Embryonic facial prominence (tissue), 1 donor: ENCODE data around the gene HDAC9.

Experiments used
- DNase-seq: peaks from one replicate; pipeline ENCODE4 v3.0.0-alpha.2; 2016; ENCODE audit errors: extremely low spot score

Gene HDAC9

DNA sequence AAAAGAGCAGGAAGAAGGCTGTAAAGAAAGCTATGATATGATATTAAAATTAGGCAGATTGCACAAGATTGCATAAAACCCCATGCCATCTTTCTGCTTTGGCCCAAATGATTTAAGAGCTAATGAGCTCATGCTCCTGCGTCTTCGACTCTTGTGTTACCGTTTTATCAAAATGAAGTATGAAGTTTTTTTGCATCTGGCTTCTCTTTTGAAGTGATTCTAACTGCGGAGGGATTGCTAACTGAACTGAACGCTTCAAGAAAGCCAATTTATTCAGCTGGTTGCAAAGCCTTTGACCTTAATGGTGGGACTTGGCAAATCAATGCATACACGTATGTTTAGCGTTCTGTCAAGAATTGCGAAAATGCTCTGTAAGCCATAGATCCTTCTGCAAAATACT, 339.0 kb downstream of the HDAC9 start:
- DNase-seq: no peak

DNA sequence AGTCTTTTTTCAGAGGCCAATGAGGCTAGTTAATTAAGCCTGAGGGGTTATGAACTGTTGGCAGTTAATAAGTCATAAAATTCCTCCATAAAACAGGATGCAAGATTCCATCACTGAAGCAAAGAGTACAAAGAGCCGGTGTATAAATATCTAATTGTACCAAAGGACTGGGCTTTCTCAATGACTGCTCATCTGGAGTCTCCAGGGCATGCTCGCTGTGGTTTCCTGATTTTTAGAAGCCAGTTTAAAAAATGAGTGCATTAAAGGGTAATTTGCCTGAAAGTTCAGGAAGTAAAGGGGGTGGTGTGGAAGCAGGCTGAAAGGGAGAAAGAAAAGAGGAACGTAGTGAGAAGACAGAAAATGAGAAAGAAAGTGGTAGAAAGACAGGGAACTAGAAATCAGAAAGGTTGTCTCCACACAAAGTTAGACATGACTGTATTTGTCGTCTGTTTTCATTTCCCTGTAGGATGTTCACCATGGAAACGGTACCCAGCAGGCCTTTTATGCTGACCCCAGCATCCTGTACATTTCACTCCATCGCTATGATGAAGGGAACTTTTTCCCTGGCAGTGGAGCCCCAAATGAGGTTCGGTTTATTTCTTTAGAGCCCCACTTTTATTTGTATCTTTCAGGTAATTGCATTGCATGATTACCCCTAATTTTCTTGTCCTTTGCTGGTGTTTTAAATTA, 339.6 kb downstream of the HDAC9 start:
- no peak for DNase-seq

DNA sequence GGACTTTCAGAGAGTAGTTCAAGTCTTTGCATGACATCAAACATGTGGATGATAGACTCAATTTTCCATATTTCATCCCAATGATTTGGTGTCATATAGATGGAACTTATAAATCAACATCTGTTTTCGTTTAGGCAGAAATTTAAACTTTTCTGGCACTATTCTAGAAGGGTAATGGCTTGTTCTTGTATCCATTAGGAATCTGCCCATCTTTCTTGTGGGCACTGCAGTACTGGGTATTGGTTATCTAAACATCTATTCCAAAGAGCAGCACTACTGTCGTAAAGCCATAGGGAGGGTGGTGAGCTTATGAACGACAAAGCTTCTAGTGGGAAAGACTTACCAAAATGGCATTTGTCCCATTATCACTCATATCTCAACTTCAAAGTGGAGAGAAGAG, 348.4 kb downstream of the HDAC9 start:
- DNase-seq: no peak

DNA sequence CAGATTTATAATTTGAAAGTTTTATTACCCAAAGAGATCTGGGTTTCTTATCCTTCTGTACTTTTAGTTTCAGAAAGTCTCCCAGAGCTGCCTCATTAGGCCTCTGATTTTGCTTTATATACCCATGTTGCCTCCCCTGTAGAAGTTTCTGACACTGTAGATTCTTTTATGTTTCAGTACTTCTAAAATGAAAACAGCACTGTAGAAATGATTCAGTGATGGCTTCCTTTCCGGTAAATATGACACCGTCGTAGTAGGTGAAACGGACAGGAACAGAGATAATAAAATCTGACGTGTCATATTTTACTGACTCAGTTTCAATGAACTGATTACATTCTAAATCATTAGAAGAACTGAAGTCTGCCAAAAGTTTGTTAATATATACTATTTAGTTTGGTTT, 349.2 kb downstream of the HDAC9 start:
- no peak for DNase-seq

DNA sequence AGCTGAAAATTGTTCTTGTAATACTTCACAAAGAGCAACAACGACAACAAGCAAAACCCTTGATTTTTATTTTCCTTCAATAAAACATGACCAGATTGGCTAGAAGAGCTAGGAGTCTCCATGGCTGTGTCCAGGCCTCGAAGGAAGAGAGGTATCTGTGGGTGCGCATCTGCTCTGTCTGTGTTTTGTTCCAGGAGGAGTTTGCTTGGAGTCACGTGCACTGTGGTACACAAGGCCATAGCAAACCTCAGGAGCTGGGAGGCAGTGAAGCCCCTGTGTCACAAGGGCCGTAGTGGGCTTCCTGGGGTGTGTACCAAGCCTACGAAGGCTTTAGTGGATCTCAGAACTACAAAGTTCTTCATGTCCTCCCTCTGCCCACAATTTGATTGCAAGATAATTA, 350.2 kb downstream of the HDAC9 start:
- no peak for DNase-seq

DNA sequence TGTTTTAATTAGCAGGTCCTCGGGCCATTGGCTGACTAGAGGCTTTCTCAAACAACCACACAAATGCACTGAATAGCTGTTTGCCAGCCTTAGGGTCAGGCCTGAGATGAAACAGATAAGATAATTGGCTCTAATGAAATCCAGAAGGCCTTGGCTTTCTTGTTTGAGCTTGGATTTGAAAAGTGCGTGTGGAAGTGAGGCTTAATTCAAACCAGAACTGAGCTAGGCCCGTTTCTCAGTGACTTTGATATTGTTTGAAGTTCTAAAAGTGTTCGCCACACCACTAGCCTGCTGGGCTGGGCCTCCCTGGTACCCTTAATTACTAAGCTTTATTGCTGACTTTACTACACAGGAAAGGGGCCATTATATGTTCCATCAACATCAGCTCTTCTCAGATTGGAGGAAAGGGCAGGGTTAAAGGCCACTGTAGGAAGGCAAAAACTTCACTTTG, 351.2 kb downstream of the HDAC9 start:
- DNase-seq: peak; percentile 37

DNA sequence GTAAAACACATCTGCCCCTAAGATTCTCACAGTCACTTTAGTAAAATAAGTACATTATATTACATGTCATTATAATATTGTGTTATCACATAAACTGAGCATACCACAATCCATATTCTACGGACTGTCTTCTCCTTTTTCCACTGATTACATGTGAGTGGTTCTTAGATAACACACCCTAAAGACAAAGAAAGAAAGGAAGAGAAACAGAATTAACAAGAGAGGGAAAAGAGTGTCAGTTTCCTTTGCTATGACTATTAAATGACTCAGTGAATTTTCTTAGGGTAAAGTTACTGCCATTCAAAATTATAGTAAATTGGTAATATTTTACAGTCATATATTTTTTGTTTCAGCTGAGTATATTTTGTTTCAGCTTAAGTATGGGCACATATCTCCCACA, 353.6 kb downstream of the HDAC9 start:
- no peak for DNase-seq

DNA sequence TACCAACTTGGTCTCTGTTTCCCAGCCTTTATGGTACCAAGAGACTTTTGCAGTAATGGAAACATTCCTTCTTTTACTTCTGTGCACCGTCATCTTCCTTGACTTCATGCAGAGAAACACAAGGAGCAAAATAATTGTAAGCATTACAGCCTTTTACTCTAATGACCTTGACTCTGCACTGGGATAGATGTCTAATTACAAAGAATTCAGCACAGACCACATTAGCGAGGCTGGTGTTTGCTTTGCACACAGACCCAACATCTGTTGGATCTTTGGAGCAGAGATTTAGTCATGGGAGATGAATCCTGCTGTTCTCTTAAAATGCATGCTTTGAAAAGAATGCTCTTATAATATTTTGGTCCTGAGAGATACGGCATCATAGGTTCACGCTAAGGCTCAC, 360.2 kb downstream of the HDAC9 start:
- DNase-seq: no peak

DNA sequence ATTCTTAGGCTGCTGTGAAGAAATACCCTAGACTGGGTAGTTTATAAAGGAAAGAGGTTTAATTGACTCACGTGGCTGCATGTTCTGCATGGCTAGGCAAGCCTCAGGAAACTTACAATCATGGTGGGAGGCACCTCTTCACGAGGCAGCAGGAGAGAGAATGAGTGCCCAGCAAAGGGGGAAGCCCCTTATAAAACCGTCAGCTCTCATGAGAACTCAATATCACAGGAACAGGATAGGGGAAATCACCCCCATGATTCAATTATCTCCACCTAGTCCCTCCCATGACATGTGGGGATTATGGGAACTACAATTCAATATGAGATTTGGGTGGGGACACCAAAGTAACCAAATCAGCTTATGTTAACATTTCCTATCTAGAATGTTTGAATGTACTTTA, 362.7 kb downstream of the HDAC9 start:
- DNase-seq: no peak

DNA sequence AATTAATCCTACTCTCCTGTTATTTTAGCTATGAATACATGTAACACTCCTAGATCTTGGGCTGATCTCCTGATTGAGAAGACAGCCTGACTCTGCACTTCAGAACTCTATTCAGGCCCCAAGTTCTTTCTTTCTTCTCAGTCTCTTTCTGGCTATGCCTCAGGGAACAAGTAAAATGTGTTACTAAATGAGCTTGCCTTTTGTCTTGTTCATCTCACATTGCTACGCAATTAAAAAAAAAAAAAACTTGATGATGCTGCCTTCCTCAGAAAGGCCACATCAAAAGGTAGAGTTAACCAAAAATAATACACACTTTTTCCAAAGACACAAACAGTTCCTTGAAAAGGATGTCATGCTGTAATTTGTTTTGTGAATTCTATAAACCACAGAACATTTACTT, 363.8 kb downstream of the HDAC9 start:
- DNase-seq: no peak

DNA sequence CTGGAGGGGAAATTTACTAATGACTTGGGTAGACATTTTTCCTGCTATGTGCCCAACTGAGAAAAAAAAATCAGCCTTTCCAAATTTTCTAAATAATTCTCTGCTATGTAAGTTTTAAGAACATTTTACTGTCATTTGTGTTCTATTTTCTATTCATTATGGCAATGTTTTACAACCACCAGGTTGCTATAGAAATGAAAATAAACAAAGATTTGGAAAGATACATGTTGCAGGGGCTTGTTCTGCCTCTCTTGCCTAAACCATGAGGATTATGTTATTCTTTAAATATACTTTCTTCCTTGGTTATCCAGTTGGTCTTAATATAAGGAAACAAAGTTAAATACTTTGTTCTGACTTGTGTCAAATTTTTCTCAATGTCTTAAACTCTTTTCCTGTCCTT, 364.7 kb downstream of the HDAC9 start:
- no peak for DNase-seq

DNA sequence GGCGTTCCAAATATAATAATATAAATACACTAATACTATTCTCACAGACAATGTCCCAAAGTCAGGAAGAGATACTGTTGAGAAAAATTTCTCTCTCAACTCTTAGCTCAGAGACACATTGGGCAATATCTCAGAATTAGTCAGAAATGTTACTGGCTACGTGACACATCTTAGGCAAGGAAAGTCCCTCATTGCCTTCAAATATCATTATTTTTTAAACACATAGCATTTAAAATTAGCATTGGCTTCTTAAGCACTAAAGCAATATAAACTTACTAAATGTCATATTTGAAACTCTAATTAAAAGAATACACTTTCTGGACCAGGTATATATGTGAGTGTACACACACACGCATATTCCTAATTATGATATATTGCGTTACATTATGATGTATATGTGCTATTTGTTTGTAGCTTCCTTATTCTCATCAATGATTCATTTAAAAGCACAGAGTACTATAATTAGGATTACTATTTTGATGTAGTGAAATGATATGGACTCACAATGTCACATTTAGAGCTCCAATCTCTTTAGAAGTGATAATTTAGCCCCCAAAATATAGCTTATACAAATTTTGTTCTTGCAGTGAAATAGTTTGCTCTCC, 366.1 kb downstream of the HDAC9 start:
- DNase-seq: no peak

DNA sequence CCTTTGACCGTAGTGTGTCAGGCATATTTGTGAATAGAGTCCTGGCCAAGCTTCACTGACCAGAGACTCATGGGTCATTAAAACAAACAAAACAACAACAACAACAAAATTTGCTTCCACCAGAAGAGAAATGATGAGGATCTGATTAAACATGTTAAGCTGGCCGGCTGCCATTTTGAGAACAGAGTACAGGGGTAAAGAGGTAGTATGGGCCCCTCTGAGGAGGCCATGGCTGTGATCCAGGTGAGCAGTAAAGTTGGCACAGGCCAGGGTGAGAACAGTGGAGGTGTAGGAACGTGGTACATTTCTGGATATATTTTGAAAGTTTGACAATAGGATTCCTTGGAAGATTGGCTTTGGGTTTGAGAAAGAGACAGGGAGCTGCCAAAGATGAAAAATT, 369.4 kb downstream of the HDAC9 start:
- no peak for DNase-seq

DNA sequence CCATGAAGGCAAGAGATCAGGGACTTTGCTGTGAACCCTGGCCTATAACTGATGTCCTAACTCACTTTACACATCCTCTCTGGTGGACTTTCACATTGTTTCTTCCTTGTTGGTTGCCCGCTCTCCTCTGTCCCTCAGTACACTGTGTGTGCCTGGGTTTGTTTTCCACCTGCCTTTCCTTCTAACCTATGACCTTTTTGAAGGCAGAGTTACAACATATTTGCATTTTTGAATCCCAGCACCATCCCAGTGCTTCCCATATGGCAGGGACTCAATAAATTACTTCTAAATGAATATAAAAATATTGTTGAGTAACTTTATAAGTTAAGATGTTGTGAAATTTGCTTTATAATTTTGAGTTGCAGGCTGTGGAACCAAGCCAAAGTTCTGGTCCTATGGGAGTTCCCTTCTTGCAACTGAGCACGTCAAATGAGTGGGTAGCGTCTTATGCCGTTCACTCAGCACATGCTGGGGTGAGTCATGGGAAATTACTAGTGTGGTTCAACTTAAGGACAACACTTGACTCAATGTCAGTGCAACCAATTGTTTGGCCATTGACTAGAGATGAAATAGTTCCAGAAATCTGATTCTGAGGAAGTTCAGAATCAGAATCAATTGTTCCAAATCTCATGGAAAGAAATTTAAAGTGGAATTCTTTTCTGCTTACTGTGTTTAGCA, 370.9 kb downstream of the HDAC9 start:
- no peak for DNase-seq

DNA sequence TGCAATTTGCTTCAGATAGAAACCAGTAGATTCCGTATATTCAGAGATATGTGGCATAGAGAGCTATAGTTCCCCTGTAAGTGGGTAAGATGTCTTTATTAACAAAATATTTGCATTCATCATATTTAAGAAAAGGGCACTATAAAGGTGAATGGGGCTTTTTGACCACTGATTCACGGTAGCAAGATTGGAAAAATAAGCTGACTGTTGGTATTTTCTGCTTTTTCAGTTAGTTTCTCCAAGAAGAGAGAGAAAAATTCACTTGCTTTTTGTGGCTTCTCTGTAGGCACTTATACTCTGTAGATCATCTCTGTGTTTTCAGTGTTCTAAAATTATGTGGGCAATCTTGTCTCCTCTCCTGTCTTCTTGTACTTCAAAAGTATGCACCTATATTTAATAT, 376.8 kb downstream of the HDAC9 start:
- no peak for DNase-seq

DNA sequence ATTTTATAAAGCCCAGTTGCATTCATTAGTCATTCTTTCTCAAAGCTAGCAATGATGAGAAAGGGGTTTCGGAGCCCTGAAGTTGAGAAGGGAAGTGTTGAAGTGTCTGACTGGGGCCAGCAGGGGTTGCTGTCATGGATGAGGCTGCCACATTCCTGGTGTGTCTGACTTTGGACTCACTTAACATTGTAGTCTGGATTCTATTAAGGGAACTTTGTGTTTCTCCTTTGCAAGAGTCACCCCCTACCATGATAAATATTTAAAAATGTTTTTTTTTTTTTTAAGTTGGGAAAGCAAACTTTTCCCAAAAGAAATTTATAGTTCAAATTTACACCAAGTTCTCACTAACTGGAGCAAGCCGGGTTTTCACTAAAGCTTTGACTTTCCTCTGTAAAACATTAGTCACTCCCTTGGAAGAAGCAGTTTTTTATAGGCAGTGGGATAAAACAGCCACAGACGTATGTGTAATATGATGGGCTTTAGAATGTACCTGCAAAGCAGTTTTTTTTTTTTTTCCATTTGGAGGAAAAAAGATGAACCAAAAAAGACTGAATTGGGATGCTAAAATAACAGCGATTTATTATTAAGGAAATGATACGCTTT, 378.3 kb downstream of the HDAC9 start:
- DNase-seq: peak; percentile 62

DNA sequence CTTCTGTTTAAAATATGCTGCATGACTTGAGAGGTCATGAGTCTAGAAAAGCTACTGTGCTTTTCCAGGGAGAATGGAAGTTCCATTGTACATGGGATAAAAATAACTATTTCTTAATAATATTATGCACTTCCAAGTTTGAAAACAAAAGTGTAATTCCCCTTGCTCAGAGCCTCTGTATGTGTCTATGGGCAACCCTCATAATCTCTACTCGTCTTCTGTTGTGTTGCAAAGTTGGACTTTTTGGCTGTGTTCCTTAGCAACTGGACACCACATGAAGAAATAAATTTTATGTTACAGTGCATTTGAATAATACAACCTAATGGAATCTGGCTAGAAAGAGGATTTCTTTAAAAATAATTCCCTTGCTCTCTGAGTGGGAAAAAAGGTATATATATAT, 379.3 kb downstream of the HDAC9 start:
- DNase-seq: no peak

DNA sequence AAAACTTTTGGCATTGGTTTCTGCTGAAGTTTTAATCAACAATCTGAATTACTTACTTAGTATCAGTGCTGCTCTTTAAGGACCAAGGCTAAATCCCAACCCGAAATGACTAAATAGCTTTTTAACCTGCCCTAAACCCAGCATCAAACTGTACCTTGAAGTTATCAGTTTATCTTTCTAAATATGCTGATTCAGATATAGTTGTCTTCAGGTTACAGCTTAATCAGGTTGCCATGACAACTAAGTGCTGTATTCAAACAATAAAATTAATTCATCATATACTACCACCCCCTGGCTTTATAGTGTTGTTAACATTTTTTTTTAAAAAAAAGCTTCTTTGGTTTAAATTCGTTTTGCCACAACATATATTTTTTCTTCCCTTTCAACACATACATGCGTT, 382.3 kb downstream of the HDAC9 start:
- no peak for DNase-seq

DNA sequence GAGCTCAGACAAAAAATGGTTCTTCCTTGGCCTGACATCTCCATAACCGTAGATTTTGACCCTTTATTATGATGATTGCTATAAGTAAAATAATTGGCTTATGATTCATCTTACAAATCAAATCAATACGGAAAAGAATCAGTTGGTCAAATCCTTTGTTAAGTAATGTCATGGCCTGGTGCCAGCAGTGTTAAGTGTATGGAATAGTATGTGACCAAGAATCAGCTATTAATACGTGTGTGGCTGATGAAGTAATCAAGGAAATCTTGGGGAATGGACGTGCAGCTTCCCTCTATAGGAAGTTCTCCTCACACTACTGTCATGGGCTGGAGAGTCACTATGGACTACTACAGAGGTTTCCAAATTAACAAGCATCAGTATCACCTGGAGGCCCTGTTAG, 391.3 kb downstream of the HDAC9 start:
- DNase-seq: no peak

DNA sequence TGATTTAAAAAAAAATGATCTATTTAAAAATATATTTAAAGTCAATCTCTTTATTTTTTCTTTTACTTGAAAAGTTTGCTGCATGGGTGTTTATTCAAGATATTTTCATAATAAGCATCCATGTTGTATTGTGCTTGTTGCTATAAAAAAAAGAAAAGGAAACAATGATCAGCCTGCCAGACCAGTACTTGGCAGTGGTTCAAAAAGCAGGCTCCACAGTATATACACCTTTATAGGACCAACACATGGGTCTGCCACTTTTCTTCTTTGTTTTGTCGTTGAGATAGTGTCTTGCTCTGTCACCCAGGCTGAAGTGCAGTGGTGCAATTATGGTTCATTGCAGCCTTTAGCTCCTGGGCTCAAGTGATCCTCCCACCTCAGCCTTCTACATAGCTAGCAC, 393.9 kb downstream of the HDAC9 start:
- DNase-seq: no peak

DNA sequence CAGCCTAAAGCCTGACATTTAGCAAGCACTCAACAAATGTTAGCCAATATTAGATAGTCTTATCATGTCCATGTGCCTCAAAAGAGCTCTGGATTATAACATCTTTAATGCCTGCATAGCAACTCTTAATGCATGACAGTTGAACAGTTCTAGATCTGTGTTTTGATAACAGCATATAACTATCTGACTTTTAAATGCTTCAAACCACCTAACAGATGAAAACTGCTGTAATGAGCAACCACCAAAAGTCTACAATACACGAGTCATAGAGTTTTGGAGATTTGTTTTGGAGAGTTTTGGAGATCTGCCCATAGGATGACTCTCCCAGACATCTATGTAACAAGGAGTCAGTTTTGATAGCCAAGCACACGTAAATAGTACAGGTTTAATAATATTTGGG, 394.6 kb downstream of the HDAC9 start:
- DNase-seq: no peak

DNA sequence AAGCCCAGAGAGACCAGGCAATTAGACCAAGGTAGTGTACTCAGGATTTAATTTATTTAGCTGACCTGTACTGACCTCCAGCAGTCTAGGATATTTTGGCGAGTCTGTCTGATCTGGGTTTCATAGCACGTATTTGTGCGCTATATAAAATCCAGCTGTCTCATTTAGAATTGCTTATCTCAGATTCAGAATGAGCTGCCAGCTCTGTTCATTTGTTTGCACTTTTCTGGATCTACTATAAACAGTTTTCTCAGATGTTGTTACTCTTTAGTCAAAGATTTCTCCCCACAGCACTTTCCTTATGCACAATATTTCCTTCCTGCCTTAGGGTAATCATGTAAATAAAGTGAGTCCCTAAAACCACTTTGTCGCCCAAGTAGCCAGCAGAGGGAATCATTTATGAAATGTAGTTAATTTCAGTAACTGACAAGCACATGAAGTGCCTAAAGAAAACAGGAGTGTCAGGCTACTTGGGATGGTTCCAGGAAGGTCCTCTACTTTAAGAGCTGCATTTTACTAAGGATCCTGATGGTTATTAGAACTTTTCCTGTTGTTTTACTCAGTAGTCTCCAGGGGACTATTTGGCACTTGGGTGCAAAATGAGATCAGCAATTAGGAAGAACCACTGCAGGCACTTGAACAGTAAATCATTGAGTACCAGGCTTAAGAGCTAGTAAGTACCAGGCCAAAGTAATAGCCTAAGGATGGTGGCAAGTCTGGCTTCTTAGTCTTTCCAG, 395.5 kb downstream of the HDAC9 start:
- no peak for DNase-seq
